ENCODE data around the gene PECR. TPM values are rescaled to one million over a fixed set of nuclear protein-coding genes. Genes with fewer than 3 reads are reported as not detected.

PECR gene
- total RNA-seq, 1 donor from 2014 or later, result 16.2 TPM

GRCh38 chr2:216057688-216058193 is 23.9 kb downstream of the PECR start:
- Histone ChIP-seq H3K4me3 (ENCODE audit: low read length in 3 of 3) (no peak overlapping the region), H3K9me3 (ENCODE audit: control insufficient read depth in 3 of 3, low read length in 3 of 3) (no peaks in the 10 kb centered on the region), H3K9ac (ENCODE audit: low read depth in 1 of 3, low read length in 3 of 3) (no peak overlapping the region), H3K27ac (ENCODE audit: low read depth, low read length) (no peak overlapping the region), H3K27me3 (ENCODE audit: control insufficient read depth in 3 of 3, insufficient read depth in 3 of 3, low read length in 3 of 3) (no peaks in the 10 kb centered on the region), H3K4me1 (ENCODE audit: control insufficient read depth in 3 of 3, insufficient read depth in 3 of 3, low read length in 3 of 3) (no peaks in the 10 kb centered on the region), H3K36me3 (ENCODE audit: control insufficient read depth in 3 of 3, insufficient read depth in 3 of 3, low read length in 3 of 3) (peaks cover 0 to 9% (median 0%) of the 10 kb centered on the region in 3 donors)

- Histone ChIP-seq H3K4me1 (ENCODE audit: control insufficient read depth in 3 of 3, insufficient read depth in 3 of 3, low read length in 3 of 3) (no peaks in the 10 kb centered on the region), H3K9ac (ENCODE audit: low read depth in 1 of 3, low read length in 3 of 3) (no peak overlapping the region), H3K9me3 (ENCODE audit: control insufficient read depth in 3 of 3, low read length in 3 of 3) (no peaks in the 10 kb centered on the region), H3K36me3 (ENCODE audit: control insufficient read depth in 3 of 3, insufficient read depth in 3 of 3, low read length in 3 of 3) (peaks cover 0 to 9% (median 0%) of the 10 kb centered on the region in 3 donors), H3K27ac (ENCODE audit: low read depth, low read length) (no peak overlapping the region), H3K4me3 (ENCODE audit: low read length in 3 of 3) (no peak overlapping the region), H3K27me3 (ENCODE audit: control insufficient read depth in 3 of 3, insufficient read depth in 3 of 3, low read length in 3 of 3) (no peaks in the 10 kb centered on the region)
Measured at GRCh38 chr2:216056739-216057138, 24.9 kb downstream of the PECR start.

GRCh38 chr2:216055680-216056079 is 25.9 kb downstream of the PECR start:
- Histone ChIP-seq H3K27me3 (ENCODE audit: control insufficient read depth in 3 of 3, insufficient read depth in 3 of 3, low read length in 3 of 3) (no peaks in the 10 kb centered on the region), H3K9me3 (ENCODE audit: control insufficient read depth in 3 of 3, low read length in 3 of 3) (no peaks in the 10 kb centered on the region), H3K27ac (ENCODE audit: low read depth, low read length) (no peak overlapping the region), H3K36me3 (ENCODE audit: control insufficient read depth in 3 of 3, insufficient read depth in 3 of 3, low read length in 3 of 3) (peaks cover 0 to 9% (median 0%) of the 10 kb centered on the region in 3 donors), H3K9ac (ENCODE audit: low read depth in 1 of 3, low read length in 3 of 3) (no peak overlapping the region), H3K4me1 (ENCODE audit: control insufficient read depth in 3 of 3, insufficient read depth in 3 of 3, low read length in 3 of 3) (no peaks in the 10 kb centered on the region), H3K4me3 (ENCODE audit: low read length in 3 of 3) (no peak overlapping the region)

DNA sequence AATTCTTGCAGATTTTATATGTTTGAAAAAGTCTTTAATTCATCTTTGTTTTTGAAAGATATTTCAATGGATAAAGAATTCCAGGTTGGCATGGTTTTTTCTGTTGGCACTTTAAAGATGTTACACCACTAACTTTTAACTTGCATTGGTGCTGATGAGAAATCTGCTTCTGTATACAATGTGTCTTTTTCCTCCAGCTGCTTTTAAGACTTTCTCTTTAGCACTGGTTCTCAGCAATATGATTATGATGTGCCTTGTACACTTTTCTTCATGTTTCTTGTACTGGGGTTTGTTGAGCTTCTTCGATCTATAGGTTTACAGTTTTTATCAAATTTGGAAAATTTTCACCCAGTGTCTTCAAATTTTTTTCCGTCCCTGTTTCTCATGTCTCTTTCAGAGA is 29.2 kb downstream of the PECR start:
- no peak overlapping the region for H3K4me3 ChIP-seq (ENCODE audit: low read length in 3 of 3)
- no peaks in the 10 kb centered on the region for H3K4me1 ChIP-seq (ENCODE audit: control insufficient read depth in 3 of 3, insufficient read depth in 3 of 3, low read length in 3 of 3)
- no peak overlapping the region for H3K27ac ChIP-seq (ENCODE audit: low read depth, low read length)
- no peaks in the 10 kb centered on the region for H3K27me3 ChIP-seq (ENCODE audit: control insufficient read depth in 3 of 3, insufficient read depth in 3 of 3, low read length in 3 of 3)
- H3K9me3 ChIP-seq (ENCODE audit: control insufficient read depth in 3 of 3, low read length in 3 of 3), result no peaks in the 10 kb centered on the region
- H3K9ac ChIP-seq (ENCODE audit: low read depth in 1 of 3, low read length in 3 of 3), result no peak overlapping the region
- peaks cover 0 to 6% (median 0%) of the 10 kb centered on the region in 3 donors for H3K36me3 ChIP-seq (ENCODE audit: control insufficient read depth in 3 of 3, insufficient read depth in 3 of 3, low read length in 3 of 3)

GRCh38 chr2:216051350-216051749 is 30.3 kb downstream of the PECR start:
- H3K4me3 ChIP-seq (ENCODE audit: low read length in 3 of 3), result no peak overlapping the region

DNA sequence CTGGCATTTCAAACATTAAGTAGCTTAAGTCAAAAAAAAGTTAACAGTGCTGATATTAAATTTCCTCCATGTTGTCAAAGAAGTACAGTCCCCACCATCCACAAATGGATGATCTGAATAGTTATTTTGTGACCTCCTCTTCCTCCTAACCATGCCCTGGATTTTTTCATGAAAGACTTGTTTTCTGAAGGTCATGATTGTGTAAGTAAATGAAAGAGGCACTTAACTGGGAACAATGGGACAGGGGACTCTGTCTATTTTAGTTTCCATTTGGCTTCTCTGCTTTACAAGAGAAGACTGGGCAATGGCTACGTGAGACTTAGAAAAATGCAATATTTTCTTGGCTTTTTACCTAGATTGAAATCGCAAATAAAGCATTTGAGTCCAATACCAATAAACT is 32.2 kb downstream of the PECR start:
- H3K36me3 ChIP-seq (ENCODE audit: control insufficient read depth in 3 of 3, insufficient read depth in 3 of 3, low read length in 3 of 3), result peaks cover 0 to 7% (median 0%) of the 10 kb centered on the region in 3 donors
- H3K9me3 ChIP-seq (ENCODE audit: control insufficient read depth in 3 of 3, low read length in 3 of 3), result no peaks in the 10 kb centered on the region

More at GRCh38 chr2:216051350-216051749, 30.3 kb downstream of the PECR start:
- H3K9ac ChIP-seq (ENCODE audit: low read depth in 1 of 3, low read length in 3 of 3), result no peak overlapping the region
- no peaks in the 10 kb centered on the region for H3K4me1 ChIP-seq (ENCODE audit: control insufficient read depth in 3 of 3, insufficient read depth in 3 of 3, low read length in 3 of 3)
- H3K27ac ChIP-seq (ENCODE audit: low read depth, low read length), result no peak overlapping the region
- no peaks in the 10 kb centered on the region for H3K27me3 ChIP-seq (ENCODE audit: control insufficient read depth in 3 of 3, insufficient read depth in 3 of 3, low read length in 3 of 3)
- H3K9me3 ChIP-seq (ENCODE audit: control insufficient read depth in 3 of 3, low read length in 3 of 3), result no peaks in the 10 kb centered on the region
- peaks cover 0 to 5% (median 0%) of the 10 kb centered on the region in 3 donors for H3K36me3 ChIP-seq (ENCODE audit: control insufficient read depth in 3 of 3, insufficient read depth in 3 of 3, low read length in 3 of 3)

GRCh38 chr2:216047397-216047796 is 34.2 kb downstream of the PECR start:
- no peaks in the 10 kb centered on the region for H3K9me3 ChIP-seq (ENCODE audit: control insufficient read depth in 3 of 3, low read length in 3 of 3)

More for the DNA sequence above, 32.2 kb downstream of the PECR start:
- no peak overlapping the region for H3K27ac ChIP-seq (ENCODE audit: low read depth, low read length)
- H3K27me3 ChIP-seq (ENCODE audit: control insufficient read depth in 3 of 3, insufficient read depth in 3 of 3, low read length in 3 of 3), result no peaks in the 10 kb centered on the region
- H3K9ac ChIP-seq (ENCODE audit: low read depth in 1 of 3, low read length in 3 of 3), result no peak overlapping the region
- no peaks in the 10 kb centered on the region for H3K4me1 ChIP-seq (ENCODE audit: control insufficient read depth in 3 of 3, insufficient read depth in 3 of 3, low read length in 3 of 3)
- no peak overlapping the region for H3K4me3 ChIP-seq (ENCODE audit: low read length in 3 of 3)

GRCh38 chr2:216044883-216045486 is 36.6 kb downstream of the PECR start:
- H3K9ac ChIP-seq (ENCODE audit: low read depth in 1 of 3, low read length in 3 of 3), result no peak overlapping the region
- peaks cover 0 to 27% (median 3%) of the 10 kb centered on the region in 3 donors for H3K36me3 ChIP-seq (ENCODE audit: control insufficient read depth in 3 of 3, insufficient read depth in 3 of 3, low read length in 3 of 3)
- no peaks in the 10 kb centered on the region for H3K4me1 ChIP-seq (ENCODE audit: control insufficient read depth in 3 of 3, insufficient read depth in 3 of 3, low read length in 3 of 3)
- no peaks in the 10 kb centered on the region for H3K27me3 ChIP-seq (ENCODE audit: control insufficient read depth in 3 of 3, insufficient read depth in 3 of 3, low read length in 3 of 3)
- H3K9me3 ChIP-seq (ENCODE audit: control insufficient read depth in 3 of 3, low read length in 3 of 3), result no peaks in the 10 kb centered on the region
- H3K4me3 ChIP-seq (ENCODE audit: low read length in 3 of 3), result no peak overlapping the region
- H3K27ac ChIP-seq (ENCODE audit: low read depth, low read length), result no peak overlapping the region

More at GRCh38 chr2:216047397-216047796, 34.2 kb downstream of the PECR start:
- Histone ChIP-seq H3K27me3 (ENCODE audit: control insufficient read depth in 3 of 3, insufficient read depth in 3 of 3, low read length in 3 of 3) (no peaks in the 10 kb centered on the region), H3K4me3 (ENCODE audit: low read length in 3 of 3) (no peak overlapping the region), H3K4me1 (ENCODE audit: control insufficient read depth in 3 of 3, insufficient read depth in 3 of 3, low read length in 3 of 3) (no peaks in the 10 kb centered on the region), H3K27ac (ENCODE audit: low read depth, low read length) (no peak overlapping the region), H3K36me3 (ENCODE audit: control insufficient read depth in 3 of 3, insufficient read depth in 3 of 3, low read length in 3 of 3) (peaks cover 0 to 19% (median 3%) of the 10 kb centered on the region in 3 donors), H3K9ac (ENCODE audit: low read depth in 1 of 3, low read length in 3 of 3) (no peak overlapping the region)

- Histone ChIP-seq H3K36me3 (ENCODE audit: control insufficient read depth in 3 of 3, insufficient read depth in 3 of 3, low read length in 3 of 3) (peaks cover 0 to 24% (median 3%) of the 10 kb centered on the region in 3 donors), H3K27ac (ENCODE audit: low read depth, low read length) (no peak overlapping the region), H3K4me1 (ENCODE audit: control insufficient read depth in 3 of 3, insufficient read depth in 3 of 3, low read length in 3 of 3) (no peaks in the 10 kb centered on the region)
Measured at GRCh38 chr2:216043949-216044348, 37.7 kb downstream of the PECR start.

GRCh38 chr2:216041438-216041837 is 40.2 kb downstream of the PECR start:
- Histone ChIP-seq H3K9ac (ENCODE audit: low read depth in 1 of 3, low read length in 3 of 3) (no peak overlapping the region), H3K4me1 (ENCODE audit: control insufficient read depth in 3 of 3, insufficient read depth in 3 of 3, low read length in 3 of 3) (no peaks in the 10 kb centered on the region), H3K9me3 (ENCODE audit: control insufficient read depth in 3 of 3, low read length in 3 of 3) (no peaks in the 10 kb centered on the region), H3K27me3 (ENCODE audit: control insufficient read depth in 3 of 3, insufficient read depth in 3 of 3, low read length in 3 of 3) (no peaks in the 10 kb centered on the region), H3K27ac (ENCODE audit: low read depth, low read length) (no peak overlapping the region), H3K4me3 (ENCODE audit: low read length in 3 of 3) (no peak overlapping the region), H3K36me3 (ENCODE audit: control insufficient read depth in 3 of 3, insufficient read depth in 3 of 3, low read length in 3 of 3) (peaks cover 0 to 25% (median 3%) of the 10 kb centered on the region in 3 donors)

More at GRCh38 chr2:216043949-216044348, 37.7 kb downstream of the PECR start:
- Histone ChIP-seq H3K27me3 (ENCODE audit: control insufficient read depth in 3 of 3, insufficient read depth in 3 of 3, low read length in 3 of 3) (no peaks in the 10 kb centered on the region), H3K4me3 (ENCODE audit: low read length in 3 of 3) (no peak overlapping the region), H3K9me3 (ENCODE audit: control insufficient read depth in 3 of 3, low read length in 3 of 3) (no peaks in the 10 kb centered on the region), H3K9ac (ENCODE audit: low read depth in 1 of 3, low read length in 3 of 3) (no peak overlapping the region)
